Muscle of leg (tissue), 11 donors: ENCODE data around the gene IRF3. TPM values are rescaled to one million over a fixed set of nuclear protein-coding genes. Genes with fewer than 3 reads are reported as not detected.

Experiments used
- DNase-seq: peaks from one replicate; pipeline ENCODE4 v3.0.0; 2013
- H3K27ac ChIP-seq: one replicate; pipeline ENCODE4 v1.5.1; 2013; ENCODE audit warnings: mild to moderate bottlenecking, low read length, control low read depth
- H3K27me3 ChIP-seq: one replicate; pipeline ENCODE4 v1.6.1; 2013; ENCODE audit warnings: low read length; ENCODE audit not compliant: control insufficient read depth, insufficient read depth
- H3K36me3 ChIP-seq: one replicate; pipeline ENCODE4 v1.6.1; 2013; ENCODE audit warnings: low read length; ENCODE audit not compliant: control insufficient read depth, insufficient read depth
- H3K4me1 ChIP-seq: one replicate; pipeline ENCODE4 v1.6.1; 2013; ENCODE audit warnings: low read length; ENCODE audit not compliant: control insufficient read depth, insufficient read depth
- H3K4me3 ChIP-seq: one replicate; pipeline ENCODE4 v1.5.1; 2013; ENCODE audit warnings: low read length, control low read depth
- H3K9me3 ChIP-seq: replicated peaks from 2 replicates; pipeline ENCODE4 v1.6.1; 2013; ENCODE audit warnings: low read depth, low read length; ENCODE audit not compliant: control insufficient read depth
- WGBS: methylation state at CpG from one replicate; pipeline ENCODE4 v1.1.5; 2013; ENCODE audit warnings: missing lambda C conversion rate; ENCODE audit not compliant: insufficient coverage; 5-methylcytosine and 5-hydroxymethylcytosine counted together
- polyA plus RNA-seq, 8 donors: library from polyadenylated mRNA; unstranded; fragments of 120-200 nt; gene quantifications; one replicate each; pipeline versions ENCODE4 v1.2.1 to v1.2.3, GENCODE V29; 2013; ENCODE audit warnings: inconsistent platforms in 1 of 8, low replicate concordance in 1 of 8; ENCODE audit not compliant: insufficient read length in 8 of 8, insufficient read depth in 1 of 8
- total RNA-seq: library from RNA; stranded (reverse); fragments of 120-200 nt; gene quantifications from one replicate; pipeline ENCODE4 v1.2.4, GENCODE V29; 2013

IRF3 gene
- total and polyA plus RNA-seq, 9 donors = 29.2 to 47.9 (median 38.3) TPM

- WGBS = 92% methylated on average over 3 of the region's 3 CpGs
These were observed 3.9 kb upstream of the IRF3 start for GRCh38 chr19:49669516-49669915.

GRCh38 chr19:49667473-49667872, 1.8 kb upstream of the IRF3 start:
- Histone ChIP-seq H3K4me1 (peaks cover 29% of the 10 kb centered on the region), H3K27ac (no peak overlapping the region), H3K27me3 (no peaks in the 10 kb centered on the region), H3K9me3 (no peaks in the 10 kb centered on the region), H3K4me3 (no peak overlapping the region), H3K36me3 (peaks cover 27% of the 10 kb centered on the region)
- no peak for DNase-seq
- WGBS = 83% methylated on average over 1 of the region's 2 CpGs

More at GRCh38 chr19:49669516-49669915, 3.9 kb upstream of the IRF3 start:
- H3K4me3 ChIP-seq = no peak overlapping the region
- peaks cover 18% of the 10 kb centered on the region for H3K36me3 ChIP-seq
- H3K9me3 ChIP-seq = no peaks in the 10 kb centered on the region
- no peaks in the 10 kb centered on the region for H3K27me3 ChIP-seq
- peaks cover 22% of the 10 kb centered on the region for H3K4me1 ChIP-seq
- H3K27ac ChIP-seq = no peak overlapping the region
- DNase-seq = no peak

- Histone ChIP-seq H3K9me3 (no peaks in the 10 kb centered on the region), H3K4me1 (peaks cover 26% of the 10 kb centered on the region), H3K27me3 (no peaks in the 10 kb centered on the region), H3K36me3 (peaks cover 40% of the 10 kb centered on the region), H3K4me3 (peak overlapping the region; percentile 80), H3K27ac (peak overlapping the region; percentile 91)
- WGBS = 0% methylated on average over 9 of the region's 9 CpGs
- DNase-seq = no peak
These were observed 425 bp upstream of the IRF3 start for GRCh38 chr19:49666120-49666444.

GRCh38 chr19:49665036-49665350, 664 bp downstream of the IRF3 start:
- no peaks in the 10 kb centered on the region for H3K27me3 ChIP-seq

GRCh38 chr19:49664171-49665035, 1.3 kb downstream of the IRF3 start:
- DNase-seq = peak; percentile 82
- Histone ChIP-seq H3K4me3 (peak overlapping the region; percentile 80), H3K9me3 (no peaks in the 10 kb centered on the region), H3K4me1 (peaks cover 26% of the 10 kb centered on the region), H3K36me3 (peaks cover 47% of the 10 kb centered on the region), H3K27ac (peak overlapping the region; percentile 91), H3K27me3 (no peaks in the 10 kb centered on the region)
- WGBS = under 1% methylated on average over 52 of the region's 53 CpGs

More at GRCh38 chr19:49665036-49665350, 664 bp downstream of the IRF3 start:
- DNase-seq = no peak
- Histone ChIP-seq H3K4me1 (peaks cover 26% of the 10 kb centered on the region), H3K4me3 (peak overlapping the region; percentile 80), H3K36me3 (peaks cover 47% of the 10 kb centered on the region), H3K9me3 (no peaks in the 10 kb centered on the region), H3K27ac (peak overlapping the region; percentile 91)
- 1% methylated on average over 7 of the region's 7 CpGs for WGBS

GRCh38 chr19:49663224-49663623, 2.4 kb downstream of the IRF3 start:
- Histone ChIP-seq H3K36me3 (peaks cover 50% of the 10 kb centered on the region), H3K27me3 (no peaks in the 10 kb centered on the region), H3K9me3 (no peaks in the 10 kb centered on the region), H3K4me1 (peaks cover 26% of the 10 kb centered on the region), H3K27ac (no peak overlapping the region), H3K4me3 (no peak overlapping the region)
- 90% methylated on average over 11 of the region's 12 CpGs for WGBS
- DNase-seq = no peak

- H3K36me3 ChIP-seq = peaks cover 62% of the 10 kb centered on the region
- no peak overlapping the region for H3K27ac ChIP-seq
- H3K4me3 ChIP-seq = no peak overlapping the region
- H3K27me3 ChIP-seq = no peaks in the 10 kb centered on the region
- no peak for DNase-seq
- H3K9me3 ChIP-seq = no peaks in the 10 kb centered on the region
- 96% methylated on average over 13 of the region's 16 CpGs for WGBS
- peaks cover 24% of the 10 kb centered on the region for H3K4me1 ChIP-seq
These were observed 3.6 kb downstream of the IRF3 start for GRCh38 chr19:49662011-49662410.

GRCh38 chr19:49660338-49660961, 5.2 kb downstream of the IRF3 start:
- H3K27me3 ChIP-seq = no peaks in the 10 kb centered on the region
- peaks cover 13% of the 10 kb centered on the region for H3K4me1 ChIP-seq
- H3K9me3 ChIP-seq = no peaks in the 10 kb centered on the region
- no peak overlapping the region for H3K4me3 ChIP-seq
- peaks cover 78% of the 10 kb centered on the region for H3K36me3 ChIP-seq
- DNase-seq = no peak
- H3K27ac ChIP-seq = no peak overlapping the region
- WGBS = 94% methylated on average over 8 of the region's 15 CpGs

- Histone ChIP-seq H3K9me3 (no peaks in the 10 kb centered on the region), H3K4me3 (no peak overlapping the region), H3K36me3 (peaks cover 94% of the 10 kb centered on the region), H3K27me3 (no peaks in the 10 kb centered on the region), H3K4me1 (peaks cover 2% of the 10 kb centered on the region), H3K27ac (no peak overlapping the region)
- 82% methylated on average over 8 of the region's 12 CpGs for WGBS
- no peak for DNase-seq
These were observed 6.9 kb downstream of the IRF3 start for GRCh38 chr19:49658566-49659442.

- no peaks in the 10 kb centered on the region for H3K27me3 ChIP-seq
- H3K4me3 ChIP-seq = no peak overlapping the region
- H3K36me3 ChIP-seq = peaks cover 98% of the 10 kb centered on the region
- H3K27ac ChIP-seq = no peak overlapping the region
- 80% methylated on average over 8 of the region's 15 CpGs for WGBS
- H3K9me3 ChIP-seq = no peaks in the 10 kb centered on the region
- no peak for DNase-seq
- H3K4me1 ChIP-seq = no peaks in the 10 kb centered on the region
These were observed 7.5 kb downstream of the IRF3 start for GRCh38 chr19:49658139-49658517.
